ENCODE data around the gene GTF3C2.
"Not testable (repeated sequence)": the region's sequence is repeated elsewhere in the genome, so short reads cannot be mapped to it uniquely, and the experiment has no call there.

- TF ChIP-seq, protein P1, sequence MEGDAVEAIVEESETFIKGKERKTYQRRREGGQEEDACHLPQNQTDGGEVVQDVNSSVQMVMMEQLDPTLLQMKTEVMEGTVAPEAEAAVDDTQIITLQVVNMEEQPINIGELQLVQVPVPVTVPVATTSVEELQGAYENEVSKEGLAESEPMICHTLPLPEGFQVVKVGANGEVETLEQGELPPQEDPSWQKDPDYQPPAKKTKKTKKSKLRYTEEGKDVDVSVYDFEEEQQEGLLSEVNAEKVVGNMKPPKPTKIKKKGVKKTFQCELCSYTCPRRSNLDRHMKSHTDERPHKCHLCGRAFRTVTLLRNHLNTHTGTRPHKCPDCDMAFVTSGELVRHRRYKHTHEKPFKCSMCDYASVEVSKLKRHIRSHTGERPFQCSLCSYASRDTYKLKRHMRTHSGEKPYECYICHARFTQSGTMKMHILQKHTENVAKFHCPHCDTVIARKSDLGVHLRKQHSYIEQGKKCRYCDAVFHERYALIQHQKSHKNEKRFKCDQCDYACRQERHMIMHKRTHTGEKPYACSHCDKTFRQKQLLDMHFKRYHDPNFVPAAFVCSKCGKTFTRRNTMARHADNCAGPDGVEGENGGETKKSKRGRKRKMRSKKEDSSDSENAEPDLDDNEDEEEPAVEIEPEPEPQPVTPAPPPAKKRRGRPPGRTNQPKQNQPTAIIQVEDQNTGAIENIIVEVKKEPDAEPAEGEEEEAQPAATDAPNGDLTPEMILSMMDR (IDR thresholded peaks at IDR 0.05): not testable (repeated sequence)
- not testable (repeated sequence) for TF ChIP-seq POLR2A (IDR thresholded peaks at IDR 0.05)
These were observed 56.0 kb downstream of the GTF3C2 start for GRCh38 chr2:27300606-27301005.

Data from heart left ventricle (tissue), 13 donors.